Stimulated activated effector memory CD8-positive, alpha-beta T cell treated with anti-CD3 and anti-CD28 coated beads, Interleukin-12 subunit alpha, Interleukin-12 subunit beta, amount 100 ng/mL, for 72 hours (primary cell): ENCODE measurements around the gene AIMP2.
"Not testable (repeated sequence)": the region's sequence is repeated elsewhere in the genome, so short reads cannot be mapped to it uniquely, and the experiment has no call there.

Experiments
- ATAC-seq: fragments of 150-1000 bp; cut with Tn5 transposase; 2 replicates; pipeline ENCODE4 v1.10.0; 2021
- DNase-seq, 2 donors: peaks; one replicate each; pipeline ENCODE4 v3.0.0; 2021 to 2022; ENCODE audit warnings: low spot score in 2 of 2
- H3K27ac Mint-ChIP-seq: one replicate; pipeline ENCODE4 v1.8.0; 2022; ENCODE audit warnings: mild to moderate bottlenecking, mixed read lengths
- H3K36me3 Mint-ChIP-seq: one replicate; pipeline ENCODE4 v1.8.0; 2022; ENCODE audit warnings: mild to moderate bottlenecking, mixed read lengths
- H3K4me1 Mint-ChIP-seq: one replicate; pipeline ENCODE4 v1.8.0; 2022; ENCODE audit warnings: mixed read lengths
- H3K4me3 Mint-ChIP-seq: one replicate; pipeline ENCODE4 v1.8.0; 2022; ENCODE audit warnings: mild to moderate bottlenecking, mixed read lengths
- H3K9me3 Mint-ChIP-seq: one replicate; pipeline ENCODE4 v1.8.0; 2022; ENCODE audit warnings: mixed read lengths

AIMP2 gene

GRCh38 chr7:6035686-6036085, 26.6 kb downstream of the AIMP2 start:
- Mint-ChIP-seq H3K36me3 (peaks cover 89% of the 10 kb centered on the region), H3K27ac (no peak overlapping the region), H3K4me3 (no peak overlapping the region), H3K4me1 (peaks cover 22% of the 10 kb centered on the region), H3K9me3 (no peaks in the 10 kb centered on the region)
- DNase-seq (no peak), ATAC-seq (no peak)

GRCh38 chr7:6049780-6050179, 40.7 kb downstream of the AIMP2 start:
- Mint-ChIP-seq H3K36me3 (peaks cover 100% of the 10 kb centered on the region), H3K4me3 (no peak overlapping the region), H3K27ac (no peak overlapping the region), H3K9me3 (no peaks in the 10 kb centered on the region), H3K4me1 (peaks cover 3% of the 10 kb centered on the region)
- ATAC-seq (no peak), DNase-seq (no peak)

- H3K36me3 Mint-ChIP-seq = peaks cover 100% of the 10 kb centered on the region
- not testable (repeated sequence) for H3K27ac Mint-ChIP-seq, H3K4me1 Mint-ChIP-seq, H3K9me3 Mint-ChIP-seq, ATAC-seq, DNase-seq, H3K4me3 Mint-ChIP-seq
Observed at GRCh38 chr7:6051185-6051584, 42.1 kb downstream of the AIMP2 start.

GRCh38 chr7:6056616-6057015, 47.5 kb downstream of the AIMP2 start:
- DNase-seq (no peak), ATAC-seq (no peak)
- Mint-ChIP-seq H3K9me3 (no peaks in the 10 kb centered on the region), H3K27ac (no peak overlapping the region), H3K4me1 (peaks cover 21% of the 10 kb centered on the region), H3K36me3 (peaks cover 68% of the 10 kb centered on the region), H3K4me3 (peak overlapping the region; percentile 95)

GRCh38 chr7:6057316-6058129, 48.5 kb downstream of the AIMP2 start:
- Mint-ChIP-seq H3K9me3 (no peaks in the 10 kb centered on the region), H3K36me3 (peaks cover 59% of the 10 kb centered on the region), H3K27ac (no peak overlapping the region), H3K4me1 (peaks cover 21% of the 10 kb centered on the region), H3K4me3 (peak overlapping the region; percentile 95)
- DNase-seq (no peak), ATAC-seq (no peak)

- H3K9me3 Mint-ChIP-seq, DNase-seq, H3K27ac Mint-ChIP-seq: not testable (repeated sequence)
Observed at GRCh38 chr7:6059941-6060340, 50.9 kb downstream of the AIMP2 start.

GRCh38 chr7:6071406-6071805, 62.3 kb downstream of the AIMP2 start:
- DNase-seq (no peak), ATAC-seq (no peak)
- Mint-ChIP-seq H3K36me3 (no peaks in the 10 kb centered on the region), H3K27ac (no peak overlapping the region), H3K4me1 (no peaks in the 10 kb centered on the region), H3K9me3 (no peaks in the 10 kb centered on the region), H3K4me3 (no peak overlapping the region)

More at GRCh38 chr7:6059941-6060340, 50.9 kb downstream of the AIMP2 start:
- not testable (repeated sequence) for H3K4me3 Mint-ChIP-seq, ATAC-seq
- peaks cover 35% of the 10 kb centered on the region for H3K36me3 Mint-ChIP-seq
- peaks cover 16% of the 10 kb centered on the region for H3K4me1 Mint-ChIP-seq
